HG03135 (cell line): Measurements from ENCODE around the gene WWOX.
"Not testable (repeated sequence)": the region's sequence is repeated elsewhere in the genome, so short reads cannot be mapped to it uniquely, and the experiment has no call there.

Experiments used
- ATAC-seq: cut with Tn5 transposase; IDR thresholded peaks from one replicate; pipeline ENCODE4 v1.9.1; 2021; ENCODE audit warnings: mild to moderate bottlenecking, moderate library complexity; ENCODE audit not compliant: unreplicated experiment

The WWOX gene

DNA sequence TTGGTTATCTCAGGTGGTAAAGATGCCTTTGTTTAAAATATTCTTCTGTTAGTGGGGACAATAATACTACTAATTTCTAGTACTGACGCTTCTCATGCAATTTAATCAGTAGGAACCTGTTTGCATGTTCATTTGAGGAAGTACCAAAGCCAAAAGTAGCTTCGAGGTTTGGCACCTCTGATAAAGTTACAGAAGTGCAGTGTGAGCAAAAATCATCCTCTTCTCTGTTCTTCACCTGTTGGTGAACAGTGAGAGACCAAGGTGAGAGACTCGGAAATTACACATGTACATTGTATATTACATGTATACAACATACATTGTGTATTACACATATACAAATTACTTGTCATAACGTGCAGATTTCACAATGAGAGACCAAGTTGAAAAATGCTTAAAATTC, 1096.5 kb downstream of the WWOX start:
- ATAC-seq: no peak

DNA sequence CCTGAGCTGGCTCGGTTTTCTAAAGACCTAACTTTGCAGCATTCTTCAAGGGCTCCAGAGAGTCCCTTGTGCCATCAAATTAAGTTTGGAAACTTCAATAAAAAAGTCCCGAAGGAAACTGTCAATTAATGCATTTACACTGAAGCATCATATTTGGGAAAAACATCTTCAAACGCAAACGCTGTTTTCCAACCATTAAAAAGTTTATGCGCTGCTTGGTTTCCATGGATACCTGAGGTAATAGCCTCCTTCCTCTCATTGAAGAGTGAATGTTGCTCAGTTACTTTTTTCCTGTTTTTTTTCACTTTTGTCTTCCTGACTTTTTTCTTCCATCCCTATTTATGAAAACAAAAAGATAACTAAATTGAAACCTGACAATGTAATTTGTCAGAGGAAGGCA, 1102.0 kb downstream of the WWOX start:
- ATAC-seq: no peak

DNA sequence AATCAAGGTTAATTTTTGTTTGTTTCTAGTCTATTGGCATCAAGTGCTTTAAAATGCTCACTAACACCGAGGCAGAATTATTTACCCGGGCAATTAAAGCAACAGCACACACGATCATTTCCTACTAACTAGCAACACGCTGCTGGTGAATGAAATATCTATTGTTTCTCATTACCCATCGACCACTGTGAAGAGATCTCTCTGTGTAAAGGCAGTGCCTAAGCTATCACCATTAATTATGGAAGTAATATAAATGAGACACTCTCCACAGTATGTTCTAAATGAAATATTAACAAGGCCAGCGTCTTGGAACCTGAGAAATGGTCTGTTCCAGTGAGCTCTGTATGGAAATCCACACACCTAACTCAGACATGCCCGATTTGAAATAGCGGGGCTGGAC, 1103.5 kb downstream of the WWOX start:
- ATAC-seq: no peak

DNA sequence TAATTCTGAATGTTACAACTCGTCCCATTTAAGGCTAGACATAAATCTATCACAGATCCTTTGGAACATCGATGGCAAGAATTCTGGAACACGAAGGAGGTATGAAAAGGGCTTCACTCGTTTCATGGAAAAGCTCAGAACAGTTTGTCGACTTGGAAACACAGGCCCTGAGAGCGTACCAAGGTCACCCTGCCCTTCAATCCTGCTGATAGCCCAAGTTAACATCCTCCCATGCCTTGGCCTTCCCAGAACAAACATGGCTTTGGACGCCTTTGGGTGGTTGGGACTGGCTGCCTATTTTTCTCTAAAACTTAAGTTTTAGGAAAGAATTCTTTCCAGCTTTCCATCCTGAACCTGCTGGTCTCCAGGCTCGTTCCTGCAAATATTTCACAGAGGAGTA, 1105.0 kb downstream of the WWOX start:
- ATAC-seq: no peak

DNA sequence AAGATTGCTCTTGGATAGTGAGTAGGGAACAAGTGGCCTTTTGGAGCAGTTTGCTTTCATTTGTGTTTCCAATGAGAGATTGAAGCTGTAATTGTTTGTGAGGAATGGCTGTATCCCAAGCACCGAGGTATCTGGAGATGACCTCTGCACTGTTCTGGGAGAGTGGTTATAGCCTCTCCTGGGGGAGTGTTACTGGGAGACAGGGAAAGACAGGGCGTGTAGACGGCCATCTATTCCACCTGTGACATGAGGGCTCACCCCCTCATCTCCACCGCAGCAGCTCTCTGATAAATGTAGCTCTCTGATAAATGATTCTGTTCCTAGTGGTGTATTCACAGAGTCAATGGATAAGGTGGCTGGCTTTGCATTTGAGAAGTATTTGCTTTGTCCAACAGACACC, 1107.4 kb downstream of the WWOX start:
- no peak for ATAC-seq

DNA sequence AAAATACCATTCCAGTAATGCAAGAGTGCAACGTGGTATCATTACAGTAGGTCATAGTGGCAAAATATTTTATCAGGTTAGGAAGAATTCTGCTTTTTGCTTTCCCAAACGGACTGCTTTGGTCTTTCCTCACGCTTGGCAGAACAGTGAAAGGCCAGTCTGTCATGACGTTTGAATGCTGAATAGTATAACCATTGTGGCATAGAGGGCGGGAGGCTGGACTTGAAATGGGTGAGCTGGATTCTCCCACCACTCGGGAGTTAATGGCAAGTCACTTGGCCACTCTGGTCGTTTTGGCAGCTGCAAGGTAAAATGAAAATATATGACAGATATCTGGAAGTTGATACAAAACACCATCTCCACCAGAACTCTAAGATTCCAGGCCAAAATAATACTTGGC, 1109.9 kb downstream of the WWOX start:
- no peak for ATAC-seq

DNA sequence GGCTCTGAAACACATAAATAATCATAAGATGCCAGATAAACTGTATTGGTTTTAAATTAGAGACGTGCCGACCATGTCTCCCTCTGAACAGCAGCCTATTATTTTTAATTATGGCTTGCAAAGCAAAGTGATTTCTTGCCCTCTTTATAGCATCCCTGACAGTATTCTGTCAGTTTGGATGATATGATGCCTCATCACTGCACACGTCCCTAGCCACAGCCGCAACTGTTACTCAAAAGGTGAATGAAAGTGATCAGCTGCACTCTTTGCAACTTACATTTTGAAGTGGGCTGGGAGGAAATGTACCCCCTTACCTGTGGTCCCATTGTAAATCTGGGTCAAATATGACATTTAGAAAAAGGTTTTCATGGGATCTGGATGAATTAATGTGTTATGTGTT, 1111.2 kb downstream of the WWOX start:
- ATAC-seq: no peak

DNA sequence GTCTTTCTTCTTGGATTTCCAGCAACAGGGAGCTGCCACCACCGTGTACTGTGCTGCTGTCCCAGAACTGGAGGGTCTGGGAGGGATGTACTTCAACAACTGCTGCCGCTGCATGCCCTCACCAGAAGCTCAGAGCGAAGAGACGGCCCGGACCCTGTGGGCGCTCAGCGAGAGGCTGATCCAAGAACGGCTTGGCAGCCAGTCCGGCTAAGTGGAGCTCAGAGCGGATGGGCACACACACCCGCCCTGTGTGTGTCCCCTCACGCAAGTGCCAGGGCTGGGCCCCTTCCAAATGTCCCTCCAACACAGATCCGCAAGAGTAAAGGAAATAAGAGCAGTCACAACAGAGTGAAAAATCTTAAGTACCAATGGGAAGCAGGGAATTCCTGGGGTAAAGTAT, 1112.1 kb downstream of the WWOX start:
- no peak for ATAC-seq

DNA sequence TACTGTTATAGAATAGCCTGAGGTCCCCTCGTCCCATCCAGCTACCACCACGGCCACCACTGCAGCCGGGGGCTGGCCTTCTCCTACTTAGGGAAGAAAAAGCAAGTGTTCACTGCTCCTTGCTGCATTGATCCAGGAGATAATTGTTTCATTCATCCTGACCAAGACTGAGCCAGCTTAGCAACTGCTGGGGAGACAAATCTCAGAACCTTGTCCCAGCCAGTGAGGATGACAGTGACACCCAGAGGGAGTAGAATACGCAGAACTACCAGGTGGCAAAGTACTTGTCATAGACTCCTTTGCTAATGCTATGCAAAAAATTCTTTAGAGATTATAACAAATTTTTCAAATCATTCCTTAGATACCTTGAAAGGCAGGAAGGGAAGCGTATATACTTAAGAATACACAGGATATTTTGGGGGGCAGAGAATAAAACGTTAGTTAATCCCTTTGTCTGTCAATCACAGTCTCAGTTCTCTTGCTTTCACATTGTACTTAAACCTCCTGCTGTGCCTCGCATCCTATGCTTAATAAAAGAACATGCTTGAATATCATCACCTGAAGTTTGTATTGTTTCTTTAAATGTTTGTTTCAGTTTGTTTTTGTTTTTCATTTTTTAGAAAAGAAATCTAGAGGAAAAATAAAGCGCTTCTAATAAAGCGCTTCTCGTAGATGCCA, 1112.8 kb downstream of the WWOX start:
- ATAC-seq: no peak

DNA sequence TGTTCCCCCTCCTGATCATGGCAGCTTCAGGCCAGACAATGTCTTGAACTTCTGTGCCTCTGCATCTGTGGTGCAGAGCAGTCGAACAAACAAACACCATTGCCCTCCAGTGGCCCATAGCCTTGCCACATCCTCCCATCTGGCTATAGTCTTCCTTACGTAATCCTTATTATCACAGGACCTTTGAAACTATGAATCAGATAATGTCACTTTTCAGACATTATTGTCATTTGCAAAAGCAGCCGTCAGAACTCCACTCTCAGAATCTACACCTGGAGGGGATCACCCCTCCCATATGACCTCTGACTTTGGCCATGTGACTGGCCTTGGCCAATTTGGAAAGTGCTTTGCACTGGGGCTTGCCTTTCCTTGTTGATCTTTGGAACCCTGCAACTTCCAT, 1113.8 kb downstream of the WWOX start:
- no peak for ATAC-seq

DNA sequence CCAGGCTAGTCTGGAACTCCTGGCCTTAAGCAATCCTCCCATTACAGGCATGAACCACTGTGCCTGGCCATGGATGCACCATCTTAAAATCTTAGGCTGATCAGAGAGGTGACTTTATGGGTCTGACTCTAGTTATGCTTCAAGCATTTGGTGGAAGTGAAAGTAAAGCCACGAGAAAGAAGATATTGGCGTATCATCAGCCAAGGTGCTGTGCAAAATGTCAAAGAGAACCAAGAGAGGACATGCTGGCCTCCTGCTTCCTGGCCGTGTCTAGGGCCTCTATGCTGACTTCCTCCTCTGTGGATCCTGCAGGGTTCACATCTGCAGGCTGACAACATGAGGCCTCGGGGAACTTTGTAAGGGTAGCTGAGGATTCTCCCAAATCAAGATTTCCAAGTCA, 1115.8 kb downstream of the WWOX start:
- no peak for ATAC-seq

DNA sequence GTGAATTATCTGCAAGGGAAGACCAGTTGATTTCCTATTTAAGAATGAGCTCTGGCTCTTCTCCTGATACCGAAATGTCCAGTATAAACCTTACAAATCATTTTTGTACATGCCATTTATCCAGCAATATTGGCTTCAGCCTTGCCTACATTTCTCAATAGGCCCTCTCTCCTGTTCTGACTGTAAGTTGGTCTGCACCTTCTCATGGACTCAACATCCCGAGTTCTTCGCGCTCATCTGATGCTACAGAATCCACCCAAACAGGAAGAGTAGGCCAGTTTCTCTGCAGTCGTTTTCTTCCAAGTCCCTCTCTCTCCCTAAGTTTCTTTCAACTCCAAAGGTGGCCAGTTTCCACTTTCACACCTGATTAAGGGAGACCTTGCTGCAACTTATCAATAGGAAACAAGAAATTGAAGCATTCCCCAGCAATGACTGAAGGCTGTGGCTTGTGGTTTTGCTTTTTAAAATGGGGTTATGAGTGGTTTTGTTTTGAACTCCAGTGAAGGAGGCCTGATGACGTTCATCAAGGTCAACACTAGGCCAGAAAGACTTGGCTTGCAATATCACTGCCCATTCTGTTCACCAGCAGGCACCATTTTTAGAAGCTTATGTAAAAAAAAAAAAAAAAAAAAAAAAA, 1118.0 kb downstream of the WWOX start:
- ATAC-seq: no peak

DNA sequence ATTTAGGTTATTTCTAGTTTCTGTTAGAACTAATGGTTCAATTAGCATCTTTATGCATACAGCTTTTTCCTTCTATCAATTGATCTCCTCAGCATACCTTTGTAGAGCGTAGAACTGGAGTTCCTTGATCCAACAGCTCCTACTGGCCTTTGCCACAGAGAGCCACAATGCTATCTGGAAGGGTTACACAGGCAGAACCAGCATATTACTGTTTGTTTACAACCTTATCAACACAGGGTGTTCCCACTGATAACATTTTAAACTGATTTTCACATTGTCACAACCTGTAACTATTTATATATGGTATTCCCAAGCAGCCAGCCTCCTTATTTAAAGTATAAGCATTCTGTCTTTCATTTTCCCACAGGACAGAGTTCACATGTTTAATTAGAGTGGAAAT, 1118.9 kb downstream of the WWOX start:
- ATAC-seq: no peak

DNA sequence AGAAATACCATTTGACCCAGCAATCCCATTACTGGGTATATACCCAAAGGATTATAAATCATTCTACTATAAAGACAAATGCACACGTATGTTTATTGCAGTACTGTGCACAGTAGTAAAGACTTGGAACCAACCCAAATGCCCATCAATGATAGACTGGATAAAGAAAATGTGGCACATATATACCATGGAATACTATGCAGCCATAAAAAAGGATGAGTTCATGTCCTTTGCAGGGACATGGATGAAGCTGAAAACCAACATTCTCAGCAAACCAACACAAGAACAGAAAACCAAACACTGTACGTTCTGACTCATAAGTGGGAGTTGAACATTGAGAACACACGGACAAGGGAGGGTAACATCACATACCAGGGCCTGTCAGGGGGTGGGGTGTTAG, 1126.5 kb downstream of the WWOX start:
- not testable (repeated sequence) for ATAC-seq

DNA sequence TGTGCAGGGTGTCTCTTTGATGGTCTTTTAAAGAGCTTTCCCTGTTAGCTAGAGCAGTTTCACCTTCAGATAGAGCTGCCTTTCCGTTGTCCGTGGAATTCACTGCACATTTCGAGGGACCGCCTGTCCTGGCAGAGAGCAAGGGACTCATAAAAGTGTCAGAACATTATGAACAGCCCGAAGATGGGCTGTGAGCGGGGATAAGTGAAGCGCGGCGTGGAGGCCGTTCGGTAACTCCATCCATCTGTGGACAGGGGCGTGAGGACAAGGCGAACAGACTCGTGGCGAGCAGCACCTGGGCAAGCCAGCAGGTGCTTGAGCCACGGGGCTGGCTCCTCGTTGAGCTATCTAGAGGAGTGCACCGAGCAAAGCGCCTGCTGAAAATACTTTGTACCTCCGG, 1129.9 kb downstream of the WWOX start:
- no peak for ATAC-seq

DNA sequence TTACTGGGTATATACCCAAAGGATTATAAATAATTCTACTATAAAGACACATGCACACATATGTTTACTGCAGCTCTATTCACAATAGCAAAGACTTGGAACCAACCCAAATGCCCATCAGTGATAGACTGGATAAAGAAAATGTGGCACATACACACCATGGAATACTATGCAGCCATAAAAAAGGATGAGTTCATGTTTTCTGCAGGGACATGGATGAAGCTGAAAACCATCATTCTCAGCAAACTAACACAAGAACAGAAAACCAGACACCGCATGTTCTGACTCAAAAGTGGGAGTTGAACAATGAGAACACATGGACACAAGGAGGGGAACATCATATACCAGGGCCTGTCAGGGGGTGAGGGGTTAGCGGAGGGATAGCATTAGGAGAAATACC, 1146.2 kb downstream of the WWOX start:
- not testable (repeated sequence) for ATAC-seq

DNA sequence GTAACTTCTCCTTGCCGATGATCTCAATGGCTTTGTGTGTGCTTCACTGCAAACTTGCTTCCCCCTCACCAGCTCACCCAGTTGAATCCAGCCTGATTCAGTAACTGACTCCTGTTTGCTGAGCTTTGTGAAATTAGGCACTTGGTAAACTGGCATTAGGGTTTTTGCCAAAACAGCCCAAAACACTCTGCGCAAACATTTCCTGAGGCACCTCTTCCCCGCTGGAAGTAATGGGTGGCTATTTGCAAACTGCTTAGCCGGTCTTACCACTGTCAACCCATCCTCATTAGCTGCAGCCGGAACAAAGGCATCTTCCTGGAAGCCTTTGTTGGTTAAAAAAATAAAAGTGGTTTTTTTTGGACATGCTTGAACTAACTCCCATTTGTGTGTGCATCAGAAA, 1147.9 kb downstream of the WWOX start:
- ATAC-seq: no peak

DNA sequence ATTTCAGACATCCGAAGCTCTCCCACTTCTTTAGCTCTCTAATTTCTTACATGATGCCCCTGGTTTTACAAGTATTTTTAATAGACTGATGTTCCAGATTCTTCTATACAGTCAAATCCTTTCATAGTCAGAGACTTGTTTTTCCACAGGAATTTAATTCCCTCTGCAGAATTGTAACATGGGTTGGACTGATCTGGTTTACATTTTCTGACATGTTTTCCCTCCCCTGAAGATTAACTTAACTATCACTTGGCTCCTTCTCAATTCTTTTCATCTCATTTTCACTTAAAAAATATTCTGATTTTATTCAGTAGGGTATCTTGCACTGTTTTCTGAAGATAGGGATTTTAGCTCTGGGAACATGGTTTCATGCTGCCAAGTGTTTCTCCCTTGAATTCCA, 1148.9 kb downstream of the WWOX start:
- ATAC-seq: no peak

DNA sequence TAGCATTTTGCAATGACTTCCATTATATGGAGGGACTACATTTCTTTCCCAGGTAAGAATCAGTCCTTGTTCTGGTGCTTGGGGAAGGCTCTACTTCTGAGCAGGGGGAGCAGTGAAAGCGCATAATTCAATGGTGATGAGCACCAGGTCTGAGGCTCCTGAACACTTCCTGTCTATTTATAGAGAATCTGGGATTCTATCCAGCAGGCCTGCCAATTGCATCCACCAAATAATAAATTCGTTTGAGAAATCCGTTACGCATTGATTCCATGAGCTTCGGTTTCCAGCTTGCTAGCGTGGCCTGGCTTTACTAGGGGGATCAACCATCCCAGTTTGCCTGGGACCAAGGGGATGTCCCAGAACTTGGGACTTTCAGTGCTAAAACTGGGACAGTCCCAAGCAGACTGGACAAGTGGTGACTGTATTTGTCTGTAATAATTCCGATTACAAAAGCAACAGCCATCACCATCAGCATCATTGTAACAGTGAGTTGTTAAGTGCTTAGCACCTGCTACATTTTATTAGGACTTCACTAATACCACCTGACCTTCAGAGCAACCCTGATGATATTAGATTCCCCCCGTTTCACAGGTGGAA, 1151.1 kb downstream of the WWOX start:
- ATAC-seq: no peak

DNA sequence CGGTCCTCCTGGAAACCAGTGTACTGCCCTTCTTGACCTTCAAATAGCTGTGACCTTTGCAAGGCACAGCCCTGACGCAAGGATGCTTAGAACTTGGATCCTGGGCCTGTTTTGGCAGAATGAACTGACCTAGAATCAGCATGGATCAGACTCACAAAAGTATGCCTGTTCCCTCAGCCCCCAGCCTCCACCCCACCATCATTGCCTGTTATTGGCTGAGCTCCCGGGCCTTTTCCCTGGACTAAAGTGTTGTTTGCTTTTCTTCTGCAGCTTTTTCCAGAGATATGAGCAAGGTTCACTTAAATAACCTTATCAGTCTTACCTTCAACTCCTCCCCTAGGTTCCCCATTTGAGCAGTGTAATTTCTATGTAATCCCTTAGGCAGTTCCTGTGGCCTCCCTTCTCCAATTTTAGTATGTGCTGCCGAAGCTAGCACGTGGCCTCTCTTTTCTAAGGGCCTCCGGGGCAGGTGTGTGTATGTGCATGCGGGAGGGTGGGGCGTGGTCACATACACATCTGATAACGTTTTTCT, 1153.7 kb downstream of the WWOX start:
- no peak for ATAC-seq

DNA sequence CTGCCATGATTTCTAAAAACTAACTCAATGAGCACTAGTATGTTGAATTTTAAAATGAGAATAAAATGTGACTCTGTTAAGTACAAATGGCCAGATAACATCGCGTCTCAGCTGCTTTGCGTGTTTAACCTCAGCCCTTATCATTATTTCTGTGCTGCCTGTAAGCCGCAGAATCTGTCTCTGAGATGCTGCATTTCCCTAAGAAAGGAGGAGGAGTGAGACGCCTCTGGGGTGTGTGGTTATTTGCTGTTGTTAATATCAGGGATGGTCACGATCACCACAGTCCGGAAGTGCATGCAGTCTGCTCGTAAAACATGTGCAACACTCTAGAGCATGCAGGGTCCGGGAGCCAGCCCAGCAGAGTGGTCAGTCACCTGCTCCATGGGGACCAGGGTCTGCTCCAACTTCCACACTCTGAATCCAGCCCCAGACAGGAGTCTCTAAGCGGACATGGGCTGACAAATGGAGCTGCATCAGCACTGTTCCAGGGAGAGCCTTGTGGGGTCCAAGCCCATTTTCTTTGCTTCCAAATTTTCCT, 1158.6 kb downstream of the WWOX start:
- no peak for ATAC-seq

DNA sequence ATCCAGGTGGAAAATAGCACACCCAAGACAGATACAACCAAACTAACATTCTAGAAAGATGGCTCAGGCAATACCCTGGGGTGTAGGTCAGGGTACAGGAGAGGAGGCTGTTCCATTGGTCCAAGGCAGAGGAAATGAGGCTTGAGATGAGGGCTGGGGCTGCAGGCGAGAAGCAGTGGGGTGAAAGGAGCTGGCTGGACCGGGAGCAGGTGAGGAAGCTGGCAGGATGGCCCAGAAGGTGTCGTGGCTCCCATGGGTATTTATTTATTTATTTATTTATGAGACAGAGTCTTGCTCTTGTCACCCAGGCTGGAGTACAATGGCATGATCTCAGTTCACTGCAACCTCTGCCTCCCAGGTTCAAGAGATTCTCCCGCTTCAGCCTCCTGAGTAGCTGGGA, 1161.4 kb downstream of the WWOX start:
- not testable (repeated sequence) for ATAC-seq
